Measurements from ENCODE around the gene UVRAG.
"Not testable (repeated sequence)": the region's sequence is repeated elsewhere in the genome, so short reads cannot be mapped to it uniquely, and the experiment has no call there.

The UVRAG gene

DNA sequence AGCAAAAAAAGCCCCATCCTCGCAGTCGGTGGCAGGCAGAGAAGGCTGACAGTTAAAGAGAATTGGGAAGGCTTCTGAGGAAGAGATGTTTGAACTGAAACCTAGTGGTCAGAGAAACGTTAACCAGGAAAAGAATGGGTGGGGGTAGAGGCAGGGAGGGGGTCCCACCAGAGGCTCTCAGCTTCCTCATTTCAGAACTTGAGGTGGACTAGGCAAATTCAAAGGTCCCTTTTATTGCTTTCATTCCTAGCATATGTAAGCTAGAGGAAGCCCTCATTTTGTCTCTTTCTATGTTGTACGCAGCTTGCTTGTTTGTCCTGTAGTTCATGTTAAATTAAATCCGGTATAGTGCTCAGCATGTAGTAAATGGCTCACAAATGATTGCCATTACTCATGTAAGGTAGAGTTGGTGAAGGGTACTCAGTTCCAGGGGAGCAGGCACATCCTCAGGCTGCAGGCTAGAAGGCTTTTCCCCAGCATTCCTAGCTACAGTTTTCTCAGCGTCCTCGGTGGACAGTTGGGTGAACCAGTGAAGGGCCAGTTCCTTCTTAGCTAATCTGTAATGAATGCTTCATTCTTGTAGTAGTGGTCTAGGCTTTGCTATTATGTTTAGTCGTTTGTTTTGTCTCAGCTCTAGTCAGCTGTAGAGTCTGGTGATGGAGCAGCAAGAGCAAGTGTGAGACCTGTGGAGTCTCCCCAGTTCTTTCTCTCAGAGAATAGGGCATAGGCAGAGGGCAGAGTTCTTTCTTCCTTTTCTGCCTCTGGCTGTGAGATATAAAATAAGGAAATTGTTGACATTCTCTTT is 58.6 kb downstream of the UVRAG start:
- Histone ChIP-seq H3K27me3 (ENCODE audit: control insufficient read depth, insufficient read depth, low read length) (no peaks in the 10 kb centered on the region), H3K4me1 (ENCODE audit: control insufficient read depth, insufficient read depth, low read length) (no peaks in the 10 kb centered on the region), H3K9me3 (ENCODE audit: control insufficient read depth, insufficient read depth, low read length) (no peaks in the 10 kb centered on the region), H3K36me3 (ENCODE audit: control insufficient read depth, insufficient read depth, low read length) (no peaks in the 10 kb centered on the region), H3K4me3 (ENCODE audit: low read depth, low read length) (no peak overlapping the region), H3K9ac (ENCODE audit: low read depth, low read length) (no peak overlapping the region)

DNA sequence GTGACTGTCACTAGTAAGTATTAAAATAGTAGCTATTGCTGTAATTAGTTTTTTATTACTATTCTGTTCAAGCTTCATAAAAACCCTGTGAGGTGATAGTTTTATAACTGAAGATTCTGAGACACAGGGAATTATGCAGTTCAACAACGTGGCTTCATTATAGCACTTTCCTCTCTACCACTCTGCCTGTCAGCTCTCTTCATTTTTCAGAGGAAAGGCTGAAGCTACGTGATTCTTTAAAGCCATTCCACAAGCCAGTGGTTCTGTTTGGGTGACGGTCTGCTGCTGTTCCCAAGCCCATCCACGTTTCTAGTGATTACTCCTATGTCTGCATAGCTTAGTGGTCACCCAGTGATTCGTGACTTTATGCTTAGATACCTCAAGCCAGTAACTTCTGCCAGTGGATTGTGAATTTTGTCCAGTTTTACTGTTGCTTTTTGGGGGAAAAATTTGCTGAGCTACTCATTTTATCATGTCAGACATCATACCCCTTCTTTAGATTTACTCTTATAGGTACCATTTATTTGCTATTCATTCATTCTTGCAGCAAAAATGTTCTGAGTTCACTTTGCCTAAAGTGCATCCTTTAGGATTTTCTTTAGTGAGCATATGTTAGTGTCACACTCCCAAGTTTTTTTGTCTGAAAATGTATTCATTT is 59.8 kb downstream of the UVRAG start:
- Histone ChIP-seq H3K36me3 (ENCODE audit: control insufficient read depth, insufficient read depth, low read length) (no peaks in the 10 kb centered on the region), H3K9me3 (ENCODE audit: control insufficient read depth, insufficient read depth, low read length) (no peaks in the 10 kb centered on the region), H3K4me1 (ENCODE audit: control insufficient read depth, insufficient read depth, low read length) (no peaks in the 10 kb centered on the region), H3K27me3 (ENCODE audit: control insufficient read depth, insufficient read depth, low read length) (no peaks in the 10 kb centered on the region), H3K4me3 (ENCODE audit: low read depth, low read length) (no peak overlapping the region), H3K9ac (ENCODE audit: low read depth, low read length) (no peak overlapping the region)

DNA sequence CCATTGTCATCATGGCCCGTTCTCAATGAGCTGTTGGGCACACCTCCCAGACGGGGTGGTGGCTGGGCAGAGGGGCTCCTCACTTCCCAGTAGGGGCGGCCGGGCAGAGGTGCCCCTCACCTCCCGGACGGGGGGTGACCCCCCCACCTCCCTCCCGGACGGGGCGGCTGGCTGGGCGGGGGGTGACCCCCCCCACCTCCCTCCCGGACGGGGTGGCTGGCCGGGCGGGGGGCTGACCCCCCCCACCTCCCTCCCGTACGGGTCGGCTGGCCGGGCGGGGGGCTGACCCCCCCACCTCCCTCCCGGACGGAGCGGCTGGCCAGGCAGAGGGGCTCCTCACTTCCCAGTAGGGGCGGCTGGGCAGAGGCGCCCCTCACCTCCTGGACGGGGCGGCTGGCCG is 62.3 kb downstream of the UVRAG start:
- not testable (repeated sequence) for H3K4me3 ChIP-seq (ENCODE audit: low read depth, low read length); H3K9me3 ChIP-seq (ENCODE audit: control insufficient read depth, insufficient read depth, low read length); H3K27me3 ChIP-seq (ENCODE audit: control insufficient read depth, insufficient read depth, low read length); H3K4me1 ChIP-seq (ENCODE audit: control insufficient read depth, insufficient read depth, low read length); H3K9ac ChIP-seq (ENCODE audit: low read depth, low read length); H3K36me3 ChIP-seq (ENCODE audit: control insufficient read depth, insufficient read depth, low read length)

DNA sequence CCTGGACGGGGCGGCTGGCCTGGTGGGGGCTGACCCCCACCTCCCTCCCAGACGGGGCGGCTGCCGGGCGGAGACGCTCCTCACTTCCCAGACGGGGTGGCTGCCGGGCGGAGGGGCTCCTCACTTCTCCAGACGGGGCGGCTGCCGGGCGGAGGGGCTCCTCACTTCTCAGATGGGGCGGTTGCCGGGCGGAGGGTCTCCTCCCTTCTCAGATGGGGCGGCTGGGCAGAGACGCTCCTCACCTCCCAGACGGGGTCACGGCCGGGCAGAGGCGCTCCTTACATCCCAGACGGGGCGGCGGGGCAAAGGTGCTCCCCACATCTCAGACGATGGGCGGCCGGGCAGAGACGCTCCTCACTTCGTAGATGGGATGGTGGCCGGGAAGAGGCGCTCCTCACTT is 62.9 kb downstream of the UVRAG start:
- not testable (repeated sequence) for H3K36me3 ChIP-seq (ENCODE audit: control insufficient read depth, insufficient read depth, low read length); H3K9me3 ChIP-seq (ENCODE audit: control insufficient read depth, insufficient read depth, low read length); H3K4me3 ChIP-seq (ENCODE audit: low read depth, low read length); H3K9ac ChIP-seq (ENCODE audit: low read depth, low read length); H3K27me3 ChIP-seq (ENCODE audit: control insufficient read depth, insufficient read depth, low read length); H3K4me1 ChIP-seq (ENCODE audit: control insufficient read depth, insufficient read depth, low read length)

DNA sequence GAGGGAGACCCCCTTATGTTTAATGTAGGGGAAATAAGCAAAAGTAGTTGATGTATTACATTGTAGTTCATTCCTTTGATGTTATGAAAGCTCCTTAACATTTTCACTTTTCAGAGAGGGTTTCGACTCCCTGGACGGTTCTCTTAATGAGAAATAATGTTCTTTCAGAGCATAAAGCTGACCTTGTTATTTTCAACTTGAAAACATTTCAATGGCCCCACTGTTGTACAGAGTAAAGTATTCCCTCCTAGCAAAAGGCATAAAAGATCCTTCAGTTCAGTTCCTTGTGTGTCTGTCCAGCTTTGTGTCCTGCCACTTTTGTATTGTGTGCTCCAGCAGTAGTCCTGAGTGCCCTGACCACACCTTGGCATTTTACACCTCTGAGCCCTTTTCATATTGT is 63.9 kb downstream of the UVRAG start:
- H3K27me3 ChIP-seq (ENCODE audit: control insufficient read depth, insufficient read depth, low read length), result no peaks in the 10 kb centered on the region
- no peak overlapping the region for H3K9ac ChIP-seq (ENCODE audit: low read depth, low read length)
- no peaks in the 10 kb centered on the region for H3K36me3 ChIP-seq (ENCODE audit: control insufficient read depth, insufficient read depth, low read length)
- H3K4me1 ChIP-seq (ENCODE audit: control insufficient read depth, insufficient read depth, low read length), result no peaks in the 10 kb centered on the region
- no peaks in the 10 kb centered on the region for H3K9me3 ChIP-seq (ENCODE audit: control insufficient read depth, insufficient read depth, low read length)
- H3K4me3 ChIP-seq (ENCODE audit: low read depth, low read length), result no peak overlapping the region

DNA sequence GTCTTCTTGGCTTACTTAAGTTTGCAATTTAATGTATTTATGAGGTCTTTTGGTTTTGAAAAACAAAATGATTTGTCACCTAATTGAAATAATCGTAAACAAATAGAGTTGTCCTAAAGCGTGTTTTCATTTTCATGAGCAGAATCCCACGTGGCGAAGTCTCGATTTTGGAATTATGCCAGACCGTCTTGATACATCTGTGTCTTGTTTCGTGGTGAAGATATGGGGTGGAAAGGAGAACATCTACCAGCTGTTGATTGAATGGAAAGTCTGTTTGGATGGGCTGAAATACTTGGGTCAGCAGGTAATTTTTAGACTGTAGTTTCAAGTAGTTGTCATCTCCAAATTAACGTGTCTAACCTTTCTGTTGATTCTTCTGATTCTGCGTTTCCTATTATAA is 64.7 kb downstream of the UVRAG start:
- H3K36me3 ChIP-seq (ENCODE audit: control insufficient read depth, insufficient read depth, low read length), result no peaks in the 10 kb centered on the region
- no peak overlapping the region for H3K9ac ChIP-seq (ENCODE audit: low read depth, low read length)

DNA sequence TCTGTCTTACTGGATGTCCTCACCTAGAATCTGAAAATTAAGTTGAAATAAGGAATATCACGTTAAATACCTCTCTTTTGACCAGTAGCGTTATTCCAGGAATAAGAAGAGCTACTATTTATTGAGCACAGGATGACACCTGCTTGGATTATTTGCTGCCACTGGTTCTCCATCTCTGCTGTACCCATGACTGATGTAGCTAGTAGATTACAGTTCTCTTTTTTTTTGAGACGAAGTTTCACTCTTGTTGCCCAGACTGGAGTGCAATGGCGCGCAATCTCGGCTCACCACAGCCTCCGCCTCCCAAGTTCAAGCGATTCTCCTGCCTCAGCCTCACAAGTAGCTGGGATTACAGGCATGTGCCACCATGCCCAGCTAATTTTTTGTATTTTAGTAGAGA is 65.3 kb downstream of the UVRAG start:
- not testable (repeated sequence) for H3K9me3 ChIP-seq (ENCODE audit: control insufficient read depth, insufficient read depth, low read length); H3K36me3 ChIP-seq (ENCODE audit: control insufficient read depth, insufficient read depth, low read length); H3K27me3 ChIP-seq (ENCODE audit: control insufficient read depth, insufficient read depth, low read length); H3K4me3 ChIP-seq (ENCODE audit: low read depth, low read length); H3K9ac ChIP-seq (ENCODE audit: low read depth, low read length); H3K4me1 ChIP-seq (ENCODE audit: control insufficient read depth, insufficient read depth, low read length)

More for the DNA sequence above, 64.7 kb downstream of the UVRAG start:
- no peaks in the 10 kb centered on the region for H3K4me1 ChIP-seq (ENCODE audit: control insufficient read depth, insufficient read depth, low read length)
- H3K4me3 ChIP-seq (ENCODE audit: low read depth, low read length), result no peak overlapping the region
- H3K9me3 ChIP-seq (ENCODE audit: control insufficient read depth, insufficient read depth, low read length), result no peaks in the 10 kb centered on the region
- no peaks in the 10 kb centered on the region for H3K27me3 ChIP-seq (ENCODE audit: control insufficient read depth, insufficient read depth, low read length)

DNA sequence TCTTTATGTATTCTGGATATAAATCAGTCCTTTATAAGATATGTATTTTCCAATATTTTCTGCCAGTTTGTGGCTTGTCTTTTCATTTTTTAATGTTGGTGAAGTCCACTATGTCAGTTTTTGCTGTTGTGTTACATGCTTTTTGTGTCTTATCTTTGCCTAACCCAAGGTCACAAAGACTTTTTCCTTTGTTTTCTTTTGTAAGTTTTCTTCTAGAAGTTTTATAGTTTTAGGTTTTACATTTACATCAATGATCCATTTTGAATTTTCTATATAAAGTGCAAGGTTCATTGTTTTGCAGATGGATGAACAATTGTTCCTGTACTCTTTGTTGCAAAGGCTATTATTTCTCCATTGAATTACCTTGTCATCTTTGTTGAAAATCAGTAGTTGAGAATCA is 69.3 kb downstream of the UVRAG start:
- Histone ChIP-seq H3K4me1 (ENCODE audit: control insufficient read depth, insufficient read depth, low read length) (no peaks in the 10 kb centered on the region), H3K9me3 (ENCODE audit: control insufficient read depth, insufficient read depth, low read length) (no peaks in the 10 kb centered on the region), H3K36me3 (ENCODE audit: control insufficient read depth, insufficient read depth, low read length) (no peaks in the 10 kb centered on the region), H3K27me3 (ENCODE audit: control insufficient read depth, insufficient read depth, low read length) (no peaks in the 10 kb centered on the region), H3K9ac (ENCODE audit: low read depth, low read length) (no peak overlapping the region), H3K4me3 (ENCODE audit: low read depth, low read length) (no peak overlapping the region)

DNA sequence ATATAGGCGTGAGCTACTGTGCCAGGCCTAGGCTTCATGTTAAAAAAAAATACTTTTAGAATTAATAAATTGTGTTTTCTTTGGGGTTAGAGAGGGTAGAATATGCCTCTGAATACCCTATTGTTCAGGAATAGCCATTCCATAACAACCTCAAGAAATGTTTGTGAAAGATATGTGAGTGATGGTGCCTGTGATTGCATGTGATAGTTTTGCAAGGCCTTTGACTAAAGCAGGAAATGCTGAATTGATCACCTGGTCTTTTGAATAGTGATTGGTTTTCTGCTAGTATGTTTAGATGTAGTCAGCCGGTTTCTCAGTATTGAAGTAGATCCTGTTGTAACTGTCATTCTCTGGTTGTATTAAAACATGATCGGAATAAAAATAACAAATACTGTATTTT is 73.4 kb downstream of the UVRAG start:
- Histone ChIP-seq H3K4me1 (ENCODE audit: control insufficient read depth, insufficient read depth, low read length) (no peaks in the 10 kb centered on the region), H3K36me3 (ENCODE audit: control insufficient read depth, insufficient read depth, low read length) (no peaks in the 10 kb centered on the region), H3K9ac (ENCODE audit: low read depth, low read length) (no peak overlapping the region), H3K4me3 (ENCODE audit: low read depth, low read length) (no peak overlapping the region), H3K9me3 (ENCODE audit: control insufficient read depth, insufficient read depth, low read length) (no peaks in the 10 kb centered on the region), H3K27me3 (ENCODE audit: control insufficient read depth, insufficient read depth, low read length) (no peaks in the 10 kb centered on the region)

DNA sequence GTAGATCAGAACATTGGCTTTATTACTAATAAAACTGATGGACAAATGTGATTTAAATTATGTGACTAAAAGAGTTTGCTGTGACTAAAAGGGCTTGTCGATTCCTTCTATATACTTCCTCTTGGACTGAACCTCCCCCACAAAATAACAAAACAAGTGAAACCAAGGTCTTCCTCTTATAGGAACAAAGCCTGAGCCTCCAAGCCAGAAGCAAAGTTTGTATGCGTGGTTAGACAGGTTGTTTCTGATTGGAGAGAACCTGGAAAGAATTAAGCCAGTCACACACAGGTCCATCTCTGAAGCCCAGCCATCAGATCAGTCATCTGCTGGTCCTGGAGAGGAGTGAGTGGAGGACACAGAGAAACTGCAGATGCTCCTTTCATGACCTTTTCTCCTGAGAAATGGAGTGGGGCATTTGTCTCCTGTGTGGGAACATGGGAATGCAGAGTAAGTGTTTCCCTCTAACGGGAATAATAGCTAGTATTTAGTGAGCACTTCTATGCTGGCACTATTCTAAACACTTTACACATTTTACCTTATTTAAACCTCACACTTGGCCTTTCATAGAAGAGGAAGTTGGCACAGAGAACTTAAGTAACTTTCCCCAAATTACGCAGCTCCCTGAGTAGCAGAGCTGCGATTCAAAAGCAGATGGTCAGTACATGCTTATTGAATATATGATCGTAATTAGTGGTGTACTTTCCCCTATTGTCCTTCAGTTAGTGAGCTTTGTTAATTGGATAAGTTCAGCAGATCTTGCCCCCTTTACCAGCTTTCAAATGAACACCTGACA is 77.1 kb downstream of the UVRAG start:
- no peak overlapping the region for H3K9ac ChIP-seq (ENCODE audit: low read depth, low read length)
- H3K9me3 ChIP-seq (ENCODE audit: control insufficient read depth, insufficient read depth, low read length), result no peaks in the 10 kb centered on the region
- H3K4me1 ChIP-seq (ENCODE audit: control insufficient read depth, insufficient read depth, low read length), result no peaks in the 10 kb centered on the region
- H3K27me3 ChIP-seq (ENCODE audit: control insufficient read depth, insufficient read depth, low read length), result no peaks in the 10 kb centered on the region
- H3K36me3 ChIP-seq (ENCODE audit: control insufficient read depth, insufficient read depth, low read length), result no peaks in the 10 kb centered on the region
- H3K4me3 ChIP-seq (ENCODE audit: low read depth, low read length), result no peak overlapping the region

DNA sequence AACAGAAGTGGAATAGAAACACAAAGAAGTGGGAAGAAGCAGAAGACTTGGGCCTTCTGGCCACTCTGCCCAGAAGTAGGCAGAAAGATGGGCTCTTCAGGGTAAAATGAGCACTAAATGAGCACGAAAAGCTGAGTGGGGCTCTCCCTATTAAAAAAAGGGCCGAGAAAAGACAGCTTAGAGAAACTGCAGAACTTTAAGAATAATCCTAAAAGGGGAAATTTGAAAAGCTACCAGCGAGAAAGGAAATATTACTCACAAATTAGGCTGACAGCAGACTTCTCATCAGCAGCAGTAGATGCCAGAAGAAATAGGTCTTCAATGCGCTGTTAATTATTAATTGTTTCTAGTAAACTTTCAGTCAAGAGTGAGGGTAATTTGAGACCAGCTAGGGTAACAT is 78.2 kb downstream of the UVRAG start:
- H3K9ac ChIP-seq (ENCODE audit: low read depth, low read length), result no peak overlapping the region
- no peak overlapping the region for H3K4me3 ChIP-seq (ENCODE audit: low read depth, low read length)
- H3K4me1 ChIP-seq (ENCODE audit: control insufficient read depth, insufficient read depth, low read length), result no peaks in the 10 kb centered on the region
- H3K27me3 ChIP-seq (ENCODE audit: control insufficient read depth, insufficient read depth, low read length), result no peaks in the 10 kb centered on the region
- H3K9me3 ChIP-seq (ENCODE audit: control insufficient read depth, insufficient read depth, low read length), result no peaks in the 10 kb centered on the region
- no peaks in the 10 kb centered on the region for H3K36me3 ChIP-seq (ENCODE audit: control insufficient read depth, insufficient read depth, low read length)
